ENCODE data around the gene PCNX1.

Gene PCNX1

DNA sequence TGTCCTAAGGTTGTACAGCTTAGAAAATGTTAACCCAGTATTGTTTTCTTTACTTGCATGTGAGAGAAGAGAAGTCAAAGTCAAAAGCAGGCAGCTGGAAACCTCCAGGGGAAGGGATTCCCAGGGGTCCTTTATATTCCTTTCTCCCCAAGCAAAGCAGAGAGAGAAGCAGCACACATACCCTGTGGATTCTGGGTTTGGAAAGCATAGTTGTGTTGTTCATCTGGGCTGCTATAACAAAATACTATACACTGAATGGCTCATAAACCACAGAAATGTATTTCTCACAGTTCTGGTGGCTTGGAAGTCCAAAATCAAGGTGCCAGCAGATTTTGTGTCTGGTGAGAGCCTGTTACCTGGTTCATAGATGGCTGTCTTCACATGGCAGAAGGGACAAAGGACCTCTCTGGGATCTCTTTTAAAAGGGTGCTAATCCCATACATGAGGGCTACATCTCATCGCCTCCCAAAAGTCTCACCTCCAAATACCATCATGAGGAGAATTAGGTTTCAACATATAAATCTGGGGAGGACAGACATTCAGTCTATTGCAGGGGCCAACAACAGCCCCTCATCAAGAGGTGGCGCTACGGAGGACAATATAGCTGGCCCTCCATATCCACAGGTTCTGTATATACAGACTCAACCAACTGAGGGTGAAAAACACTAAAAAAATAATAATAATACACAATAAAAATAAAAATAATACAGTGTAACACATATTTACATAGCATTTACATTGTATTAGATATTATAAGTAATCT, 19.3 kb upstream of the PCNX1 start:
- DNase-seq (ENCODE audit: low read depth, low spot score) = no peak
- no peak overlapping the region for H3K4me3 ChIP-seq (ENCODE audit: low read length)

DNA sequence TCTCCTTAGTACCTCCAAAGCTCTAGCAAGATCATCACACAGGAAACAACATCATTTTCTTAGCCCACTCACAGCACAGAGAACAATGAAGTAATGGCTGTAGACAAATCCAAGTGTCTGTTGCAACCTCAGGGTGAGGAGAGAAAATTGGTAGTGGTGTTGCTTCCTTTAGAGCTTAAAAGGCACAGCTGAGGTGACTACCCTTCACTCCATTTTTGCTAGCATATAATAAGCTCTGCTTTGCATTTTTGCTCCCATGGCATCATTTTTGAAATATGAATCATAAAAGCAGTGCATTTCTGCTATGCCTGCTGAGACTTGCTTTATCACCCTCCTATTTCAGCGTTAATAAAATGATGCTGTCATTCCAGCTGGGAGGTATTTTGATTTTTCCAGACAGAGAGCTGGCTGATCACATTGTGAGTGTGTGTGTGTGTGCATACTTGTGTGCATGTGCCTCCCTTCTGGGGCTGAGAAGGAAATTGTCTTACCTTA, 18.5 kb upstream of the PCNX1 start:
- no peak overlapping the region for H3K4me3 ChIP-seq (ENCODE audit: low read length)
- DNase-seq (ENCODE audit: low read depth, low spot score) = no peak

DNA sequence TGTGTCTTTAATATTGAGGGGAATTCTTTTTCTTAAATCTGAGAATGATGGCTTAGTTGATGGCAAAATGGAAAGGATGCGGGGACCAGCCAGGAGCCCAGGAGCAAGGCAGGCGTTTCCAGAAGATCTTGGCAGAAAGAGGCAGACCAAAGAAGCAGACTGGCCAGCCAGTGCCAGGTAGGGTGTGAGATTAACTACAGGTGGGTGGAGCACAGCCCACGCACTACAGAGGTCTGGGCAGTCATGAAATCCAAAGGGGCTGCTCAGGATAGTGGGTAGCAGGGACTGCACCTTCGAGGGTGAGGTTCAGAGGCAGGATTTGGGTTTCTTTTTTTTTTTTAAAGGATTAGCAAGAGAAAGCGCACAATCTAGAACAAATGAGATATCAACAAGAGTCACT, 17.7 kb upstream of the PCNX1 start:
- DNase-seq (ENCODE audit: low read depth, low spot score) = no peak
- no peak overlapping the region for H3K4me3 ChIP-seq (ENCODE audit: low read length)

DNA sequence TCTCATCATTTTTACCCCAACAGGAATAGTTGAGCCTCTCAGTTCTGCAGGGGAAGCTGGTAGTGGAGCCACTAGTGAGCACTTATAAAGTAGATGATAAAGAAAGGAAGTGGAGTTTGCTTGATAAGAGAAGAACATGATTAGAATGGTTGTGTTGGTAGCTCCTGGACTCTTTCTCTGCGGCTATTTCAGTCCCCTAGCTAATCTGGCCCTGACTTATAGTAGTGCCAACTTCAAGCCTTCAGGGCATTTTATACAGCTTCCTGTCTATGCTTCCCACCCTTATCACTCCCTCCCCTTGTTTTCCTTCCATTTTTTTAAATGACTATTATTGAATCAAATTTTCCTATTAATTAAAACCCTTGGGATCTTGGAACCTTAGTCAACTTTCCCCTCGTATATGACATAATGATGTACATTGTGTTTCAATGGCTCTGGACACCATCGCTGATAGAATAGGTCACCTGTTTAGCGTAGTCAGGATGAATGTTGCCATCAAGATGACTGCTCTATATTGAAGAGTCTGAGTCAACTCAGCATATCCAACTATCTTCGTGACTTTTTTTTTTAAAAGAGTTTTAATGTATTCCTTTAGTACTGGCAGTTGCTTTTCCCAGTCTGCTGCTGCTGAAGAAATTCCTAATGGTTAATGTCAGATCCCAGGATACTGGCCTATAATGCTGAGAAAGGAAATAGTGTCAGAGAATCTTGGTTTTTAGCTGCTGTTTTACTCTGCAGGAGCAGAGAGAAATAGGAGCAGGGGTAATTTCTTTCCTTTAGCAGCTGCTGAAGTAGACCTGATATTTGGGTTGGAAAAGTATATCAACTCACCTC, 16.2 kb upstream of the PCNX1 start:
- H3K4me3 ChIP-seq (ENCODE audit: low read length) = no peak overlapping the region
- DNase-seq (ENCODE audit: low read depth, low spot score) = no peak

DNA sequence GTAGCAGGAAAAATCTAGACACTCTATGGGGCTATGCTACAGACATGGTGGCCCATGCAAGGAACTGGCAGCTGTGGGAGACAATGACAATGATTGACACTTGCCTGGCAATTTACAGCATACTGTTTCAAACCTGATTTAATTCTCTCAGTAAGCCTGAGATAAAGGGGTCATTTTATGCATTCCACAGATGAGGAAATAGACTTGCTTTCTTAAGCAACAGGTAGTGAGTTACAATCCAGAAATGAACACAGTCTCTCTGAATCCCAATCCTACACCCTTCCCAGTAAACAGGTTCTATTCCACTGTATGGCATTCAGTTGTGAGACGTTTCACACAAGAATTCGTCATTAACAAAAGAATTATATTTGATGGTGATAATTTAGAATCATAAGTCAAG, 15.5 kb upstream of the PCNX1 start:
- DNase-seq (ENCODE audit: low read depth, low spot score) = no peak
- no peak overlapping the region for H3K4me3 ChIP-seq (ENCODE audit: low read length)

DNA sequence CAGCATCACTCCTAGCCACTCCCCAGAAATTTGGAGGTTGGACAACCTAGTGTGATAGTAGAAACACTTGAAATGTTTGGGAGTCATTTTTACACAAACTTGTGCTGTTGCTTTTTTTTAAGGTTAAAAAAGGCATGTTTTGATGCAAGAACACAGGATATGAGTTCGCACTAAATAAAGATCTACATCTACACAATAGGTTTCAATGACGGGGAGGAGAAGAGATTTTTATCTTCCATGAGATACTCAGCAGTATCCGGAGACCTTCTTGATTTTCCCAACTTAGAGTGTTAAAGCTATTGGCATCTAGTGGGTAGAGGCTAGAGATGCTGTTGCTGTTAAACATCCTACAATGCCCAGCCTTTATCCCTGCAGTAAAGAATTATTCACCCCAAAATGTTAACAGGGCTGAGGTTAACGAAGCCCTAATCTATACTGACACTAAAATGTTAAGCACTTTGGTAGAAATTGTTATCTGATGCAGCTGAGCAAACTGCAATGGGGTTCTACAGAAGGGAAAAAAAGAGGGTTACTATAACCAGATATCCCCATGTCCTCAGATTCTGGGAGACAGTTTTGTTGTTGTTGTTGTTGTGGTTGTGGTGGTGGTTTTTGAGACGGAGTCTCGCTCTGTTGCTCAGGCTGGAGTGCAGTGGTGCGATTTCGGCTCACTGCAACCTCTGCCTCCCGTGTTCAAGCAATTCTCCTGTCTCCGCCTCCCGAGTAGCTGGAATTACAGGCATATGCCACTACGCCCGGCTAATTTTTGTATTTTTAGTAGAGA, 14.0 kb upstream of the PCNX1 start:
- no peak for DNase-seq (ENCODE audit: low read depth, low spot score)
- no peak overlapping the region for H3K4me3 ChIP-seq (ENCODE audit: low read length)

DNA sequence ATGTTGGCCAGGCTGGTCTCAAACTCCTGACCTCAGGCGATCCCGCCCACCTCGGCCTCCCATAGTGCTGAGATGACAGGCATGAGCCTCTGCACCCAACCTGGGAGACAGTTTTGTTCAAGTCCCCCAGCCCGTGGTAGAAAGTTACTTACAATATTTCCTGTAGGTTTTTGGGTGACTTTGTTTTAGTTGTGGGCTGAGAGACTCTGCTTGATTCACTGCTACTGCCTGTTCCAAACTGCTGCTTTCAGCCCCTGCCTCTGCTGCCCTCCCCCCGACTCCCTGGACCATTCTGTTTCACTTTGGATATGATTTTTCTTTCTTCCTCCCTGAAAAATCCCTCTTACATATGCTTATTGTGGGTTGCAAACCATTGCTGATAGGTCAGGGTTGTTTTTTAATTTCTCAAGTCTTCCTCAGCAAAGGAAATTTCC, 13.4 kb upstream of the PCNX1 start:
- no peak overlapping the region for H3K4me3 ChIP-seq (ENCODE audit: low read length)
- DNase-seq (ENCODE audit: low read depth, low spot score) = no peak

DNA sequence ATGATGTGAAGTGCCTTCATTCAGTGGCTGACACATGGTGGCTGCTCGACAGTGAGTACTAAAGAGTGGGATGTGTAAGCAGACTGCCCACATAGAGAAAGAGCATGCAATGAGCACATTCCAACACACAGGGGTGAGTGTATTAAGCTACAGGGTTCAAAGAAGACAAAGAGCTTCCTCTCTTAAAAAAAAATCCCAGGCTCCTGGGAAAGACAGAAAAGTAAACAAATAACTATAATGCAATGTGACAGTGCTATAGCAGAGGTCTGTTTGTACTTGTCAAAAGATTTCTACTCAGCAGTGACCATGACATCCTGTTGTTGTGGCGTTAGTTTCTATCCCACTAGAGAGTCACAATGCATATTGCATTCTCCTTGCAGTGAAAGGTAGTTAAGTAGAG, 12.4 kb upstream of the PCNX1 start:
- DNase-seq (ENCODE audit: low read depth, low spot score) = no peak
- no peak overlapping the region for H3K4me3 ChIP-seq (ENCODE audit: low read length)

DNA sequence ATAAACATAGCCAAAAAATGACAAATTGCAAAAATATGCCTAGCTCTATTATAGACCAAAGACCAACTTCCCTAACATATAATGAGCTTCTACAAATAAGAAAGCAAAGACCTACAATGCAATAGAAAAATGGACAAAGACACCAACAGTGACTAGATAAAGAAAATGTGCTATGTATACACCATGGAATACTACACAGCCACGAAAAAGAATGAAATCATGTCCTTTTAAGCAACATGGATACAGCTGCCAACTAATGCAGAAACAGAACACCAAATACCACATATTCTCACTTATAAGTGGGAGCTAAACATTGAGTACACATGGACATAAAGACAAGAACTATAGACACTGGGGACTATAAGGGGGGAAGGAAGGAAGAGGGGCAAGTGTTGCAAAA, 10.9 kb upstream of the PCNX1 start:
- DNase-seq (ENCODE audit: low read depth, low spot score) = no peak
- H3K4me3 ChIP-seq (ENCODE audit: low read length) = no peak overlapping the region

DNA sequence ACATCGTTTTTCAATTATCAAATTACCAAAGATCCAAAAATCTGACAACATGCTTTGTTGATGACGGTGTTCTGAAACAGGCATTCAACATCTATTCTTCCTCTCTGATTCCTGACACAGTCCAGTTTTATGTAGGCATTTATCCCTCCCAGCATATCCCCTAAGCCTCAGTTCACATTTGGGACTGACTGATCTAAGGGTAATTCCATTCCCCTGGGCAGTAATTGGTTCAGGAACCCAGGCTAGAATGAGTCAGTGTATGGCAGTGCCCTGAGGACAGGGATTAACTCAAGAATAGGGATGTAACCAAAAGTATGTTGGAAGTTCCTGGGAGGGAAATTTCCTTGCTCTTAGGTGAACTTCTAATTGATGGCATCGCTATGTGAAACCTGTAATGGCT, 10.3 kb upstream of the PCNX1 start:
- H3K4me3 ChIP-seq (ENCODE audit: low read length) = no peak overlapping the region
- DNase-seq (ENCODE audit: low read depth, low spot score) = no peak

DNA sequence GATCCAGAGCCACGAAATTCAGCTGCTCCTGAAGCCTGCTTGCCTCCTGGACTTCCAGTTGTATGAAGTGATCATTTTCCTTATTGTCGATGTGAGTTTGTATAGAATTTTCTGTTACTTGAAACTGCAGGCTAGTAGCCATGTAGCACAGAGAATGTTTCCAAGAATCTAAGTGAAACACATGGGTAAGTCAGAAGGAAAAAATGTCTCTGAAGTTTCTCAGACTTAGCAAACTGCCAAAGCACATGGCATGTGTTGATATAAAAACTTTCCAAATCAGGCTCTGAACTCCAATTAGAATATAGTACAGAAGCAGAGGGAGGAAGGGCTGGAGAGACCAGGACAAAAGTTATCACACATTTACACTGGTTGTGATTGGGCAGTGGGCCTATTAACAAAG, 9.8 kb upstream of the PCNX1 start:
- no peak for DNase-seq (ENCODE audit: low read depth, low spot score)

DNA sequence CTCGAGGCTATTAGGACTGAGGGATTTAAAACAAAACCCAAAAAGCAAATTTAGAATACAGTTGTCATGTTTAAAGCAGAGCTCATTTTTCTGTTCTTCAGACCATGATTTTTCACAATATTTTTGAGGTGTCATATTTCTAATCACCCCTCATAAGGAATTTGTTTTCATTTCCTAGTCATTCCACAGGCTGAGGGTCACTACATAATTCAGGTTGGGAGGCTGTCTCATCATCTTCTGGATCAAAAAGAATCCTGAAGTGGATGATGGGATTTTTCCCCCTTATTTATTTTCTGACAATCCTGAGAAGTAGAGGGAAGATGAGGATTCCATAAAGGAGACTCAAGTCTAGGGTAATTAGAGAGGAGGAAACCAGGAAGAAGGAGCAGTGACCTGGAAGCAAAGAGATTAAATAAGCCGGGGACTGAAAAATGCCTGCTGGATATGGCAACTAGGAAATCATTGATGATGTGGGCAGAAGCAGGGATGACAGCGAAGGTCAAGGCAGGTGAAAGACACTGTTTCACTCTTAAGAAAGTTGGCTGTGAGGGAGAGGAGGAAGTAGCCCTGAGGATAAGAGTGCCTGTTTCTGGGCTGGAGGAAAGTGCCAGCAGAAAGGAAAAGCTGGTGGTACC, 9.0 kb upstream of the PCNX1 start:
- no peak overlapping the region for H3K4me3 ChIP-seq (ENCODE audit: low read length)
- DNase-seq (ENCODE audit: low read depth, low spot score) = no peak

More for the DNA sequence above, 9.8 kb upstream of the PCNX1 start:
- no peak overlapping the region for H3K4me3 ChIP-seq (ENCODE audit: low read length)

DNA sequence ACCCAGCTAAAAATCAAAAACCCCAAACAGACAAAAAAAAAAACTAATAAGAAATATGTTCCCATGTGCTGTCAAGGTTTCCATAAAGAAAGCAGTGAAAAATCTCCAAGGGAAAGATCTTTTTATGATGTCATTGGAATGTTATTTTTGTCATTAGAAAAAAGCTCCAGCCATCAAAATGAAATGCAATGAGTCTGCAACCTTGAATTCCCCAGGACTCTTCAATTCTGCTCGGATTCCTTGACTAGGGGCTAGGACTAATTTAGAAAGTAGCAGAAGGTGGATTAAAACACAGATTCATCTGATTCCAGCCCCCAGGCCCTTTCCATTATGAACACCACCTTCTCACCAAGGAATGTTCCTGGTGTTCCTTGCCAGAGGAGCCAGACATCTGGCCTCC, 6.0 kb upstream of the PCNX1 start:
- H3K4me3 ChIP-seq (ENCODE audit: low read length) = no peak overlapping the region
- no peak for DNase-seq (ENCODE audit: low read depth, low spot score)

DNA sequence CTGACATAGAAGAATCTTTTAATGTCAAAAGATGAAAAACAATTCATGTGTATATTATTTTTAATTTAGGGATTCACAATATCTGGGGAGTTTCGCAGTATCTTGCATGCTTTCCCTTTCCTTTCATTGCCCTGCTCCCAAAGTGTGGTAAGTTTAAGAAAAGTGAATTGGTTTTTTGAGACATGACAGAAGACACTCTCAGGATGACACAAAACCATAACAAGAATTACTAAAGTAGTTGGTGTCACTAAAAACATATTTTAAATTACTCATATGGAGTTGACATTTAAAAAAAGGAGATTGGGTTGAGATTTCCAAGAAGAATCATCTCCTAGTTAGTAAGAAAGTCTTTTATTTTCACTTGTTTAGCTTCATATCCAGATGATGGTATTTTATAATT, 5.1 kb upstream of the PCNX1 start:
- H3K4me3 ChIP-seq (ENCODE audit: low read length) = no peak overlapping the region
- no peak for DNase-seq (ENCODE audit: low read depth, low spot score)

DNA sequence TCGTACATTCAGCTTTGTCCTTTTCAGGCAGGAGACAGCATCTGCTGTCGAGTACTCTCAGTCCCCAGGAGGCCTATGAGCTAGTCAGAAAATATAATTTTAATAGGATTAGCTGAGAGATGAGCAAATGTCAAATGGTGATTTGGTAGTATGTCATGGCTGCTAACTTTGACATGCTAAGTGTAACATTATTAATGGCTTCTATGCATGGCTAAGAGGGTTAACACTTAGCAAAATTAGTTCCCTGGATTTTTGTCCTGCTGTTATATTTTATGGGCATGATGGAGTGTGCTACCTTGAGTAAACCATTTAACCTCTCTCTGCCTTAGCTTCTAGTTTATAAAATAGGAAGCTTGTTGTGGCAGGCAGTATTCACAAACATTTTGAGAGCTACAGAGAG, 2.9 kb upstream of the PCNX1 start:
- DNase-seq (ENCODE audit: low read depth, low spot score) = no peak

DNA sequence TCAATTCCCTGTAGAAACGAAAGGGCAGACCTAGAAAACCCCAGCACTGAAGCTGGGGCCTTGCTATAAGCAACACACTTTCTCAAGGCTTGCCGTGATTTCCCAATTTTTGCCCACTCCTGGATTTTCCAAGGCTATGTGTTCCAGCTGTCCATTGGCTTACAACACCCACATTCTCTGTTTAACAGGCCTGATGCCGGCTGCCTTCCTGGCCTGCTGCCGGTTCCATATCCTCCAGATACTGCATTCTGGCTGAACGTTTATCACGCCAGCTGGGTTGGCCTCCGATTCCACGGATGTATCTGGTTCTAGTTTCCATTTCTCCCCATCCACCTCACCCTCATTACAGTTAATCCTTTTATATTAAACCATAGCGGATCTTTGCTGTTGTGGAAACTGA, 2.0 kb upstream of the PCNX1 start:
- H3K4me3 ChIP-seq (ENCODE audit: low read length) = no peak overlapping the region
- DNase-seq (ENCODE audit: low read depth, low spot score) = no peak

More for the DNA sequence above, 2.9 kb upstream of the PCNX1 start:
- H3K4me3 ChIP-seq (ENCODE audit: low read length) = no peak overlapping the region

DNA sequence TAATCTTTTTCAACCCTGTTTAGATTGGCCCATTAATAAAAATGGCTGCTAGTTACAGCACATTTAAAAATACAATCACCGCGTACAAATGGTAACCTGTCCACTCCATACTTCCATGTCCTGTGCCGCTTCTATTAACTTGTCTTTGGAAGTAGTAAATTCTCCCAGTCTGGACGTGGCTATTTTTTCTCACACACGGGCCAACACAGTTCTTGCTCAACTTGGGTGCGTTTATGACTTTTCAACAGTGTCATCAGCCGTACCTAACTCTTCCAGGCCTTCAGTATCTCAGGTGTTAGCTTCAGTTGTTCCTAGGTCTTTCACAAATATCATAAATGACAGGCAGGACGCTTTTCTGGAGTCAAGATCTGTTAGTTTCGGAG, 475 bp upstream of the PCNX1 start:
- H3K4me3 ChIP-seq (ENCODE audit: low read length) = peak overlapping the region; percentile 76
- DNase-seq (ENCODE audit: low read depth, low spot score) = no peak

DNA sequence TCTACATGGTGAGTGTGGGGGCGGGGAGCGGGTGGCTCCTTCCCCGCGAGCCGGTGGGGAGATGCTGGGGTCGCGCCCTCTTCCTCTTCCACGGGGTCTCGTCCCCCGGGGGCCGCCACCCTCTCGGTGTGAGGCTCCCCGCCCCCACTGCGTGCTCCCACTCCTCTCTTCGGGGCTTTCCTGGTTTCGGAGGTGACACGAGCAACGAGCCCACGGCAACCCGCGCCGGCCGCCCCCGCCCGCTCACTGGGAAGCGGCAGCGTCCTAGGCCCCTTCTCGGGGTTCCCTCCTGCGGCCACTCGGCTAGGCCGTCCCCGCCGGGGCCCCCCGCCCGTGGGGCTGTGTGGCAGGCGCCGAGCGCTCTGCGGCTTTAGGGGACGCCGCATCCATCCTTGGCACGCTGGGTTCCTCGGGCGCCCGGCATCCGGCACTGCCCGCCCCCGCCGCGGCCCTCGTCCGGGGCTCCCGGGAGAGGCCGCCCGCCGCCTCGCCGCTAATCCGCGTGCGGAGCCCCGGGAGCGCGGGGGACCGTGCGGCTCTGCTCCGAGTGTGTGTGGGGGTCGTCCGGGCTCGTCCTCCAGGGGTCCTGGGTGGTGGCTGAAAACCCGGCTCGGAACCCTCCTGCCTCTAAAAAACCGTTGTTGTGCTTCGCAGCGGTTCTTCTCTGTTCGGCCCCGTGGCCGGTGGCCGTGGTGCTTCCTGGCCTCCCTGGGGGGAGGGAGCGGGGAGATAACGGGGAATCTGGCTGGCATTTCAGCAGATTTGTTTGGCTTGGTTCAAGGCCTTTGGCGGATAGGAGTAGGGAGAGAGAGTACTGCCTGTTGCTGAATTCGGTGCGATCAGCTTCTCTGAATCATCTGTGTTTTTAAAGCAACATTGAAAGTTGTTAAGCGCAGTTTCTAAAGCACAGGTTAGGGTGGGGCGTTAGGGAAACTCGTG, 1.0 kb downstream of the PCNX1 start:
- peak overlapping the region; percentile 76 for H3K4me3 ChIP-seq (ENCODE audit: low read length)
- no peak for DNase-seq (ENCODE audit: low read depth, low spot score)
